Spinal cord (tissue), 10 donors: ENCODE results near the gene OGG1. TPM values are rescaled to one million over a fixed set of nuclear protein-coding genes. Genes with fewer than 3 reads are reported as not detected.

Experiments used
- DNase-seq, 6 donors: peaks; one replicate each; pipeline versions ENCODE4 v3.0.0 to v3.0.0-alpha.2; 2013 to 2015; ENCODE audit warnings: low spot score in 6 of 6, low read depth in 4 of 6
- H3K27ac ChIP-seq: one replicate; pipeline ENCODE4 v1.5.1; 2013; ENCODE audit warnings: low read depth, low read length, control low read depth
- H3K27me3 ChIP-seq: one replicate; pipeline ENCODE4 v1.6.1; 2013; ENCODE audit warnings: low read length; ENCODE audit not compliant: control insufficient read depth, insufficient read depth
- H3K36me3 ChIP-seq: one replicate; pipeline ENCODE4 v1.6.1; 2013; ENCODE audit warnings: low read length; ENCODE audit not compliant: control insufficient read depth, insufficient read depth
- H3K4me1 ChIP-seq: one replicate; pipeline ENCODE4 v1.6.1; 2013; ENCODE audit warnings: low read length; ENCODE audit not compliant: control insufficient read depth, insufficient read depth
- H3K4me3 ChIP-seq: one replicate; pipeline ENCODE4 v1.5.1; 2013; ENCODE audit warnings: low read depth, low read length, control low read depth
- H3K9me3 ChIP-seq: one replicate; pipeline ENCODE4 v1.6.1; 2013; ENCODE audit warnings: low read length; ENCODE audit not compliant: control insufficient read depth, insufficient read depth
- WGBS: methylation state at CpG from one replicate; pipeline ENCODE4 v1.1.5; 2013; ENCODE audit warnings: missing lambda C conversion rate; ENCODE audit not compliant: insufficient coverage; 5-methylcytosine and 5-hydroxymethylcytosine counted together
- polyA plus RNA-seq, 2 donors: library from polyadenylated mRNA; unstranded; fragments of 120-200 nt; gene quantifications; one replicate each; pipeline ENCODE4 v1.2.1, GENCODE V29; 2013; ENCODE audit not compliant: insufficient read length in 2 of 2
- total RNA-seq, 2 donors: library from RNA; depleted of rRNA in 1 of 2; stranded (reverse); fragments of 120-200 nt in 1 of 2; fragments of >200 nt in 1 of 2; gene quantifications; one replicate each; pipeline versions ENCODE4 v1.2.3 to v1.2.4, GENCODE V29; 2013 to 2014
- donor health status: healthy.

OGG1 gene
- total and polyA plus RNA-seq, 4 donors, result 25.8 to 57.8 (median 44.2) TPM

GRCh38 chr3:9754678-9755077 lies 4.9 kb downstream of the OGG1 start:
- DNase-seq, result no peak
- H3K27me3 ChIP-seq, result no peaks in the 10 kb centered on the region
- H3K4me1 ChIP-seq, result peaks cover 21% of the 10 kb centered on the region
- H3K4me3 ChIP-seq, result no peak overlapping the region
- peaks cover 72% of the 10 kb centered on the region for H3K36me3 ChIP-seq
- 89% methylated on average over 8 of the region's 8 CpGs for WGBS
- H3K27ac ChIP-seq, result no peak overlapping the region
- H3K9me3 ChIP-seq, result no peaks in the 10 kb centered on the region

GRCh38 chr3:9757427-9757826 lies 7.7 kb downstream of the OGG1 start:
- DNase-seq, result no peak
- peaks cover 5% of the 10 kb centered on the region for H3K4me1 ChIP-seq
- no peaks in the 10 kb centered on the region for H3K27me3 ChIP-seq
- H3K4me3 ChIP-seq, result no peak overlapping the region
- no peak overlapping the region for H3K27ac ChIP-seq
- H3K36me3 ChIP-seq, result peaks cover 89% of the 10 kb centered on the region
- 92% methylated on average over 13 of the region's 13 CpGs for WGBS
- no peaks in the 10 kb centered on the region for H3K9me3 ChIP-seq

- Histone ChIP-seq H3K27me3 (no peaks in the 10 kb centered on the region), H3K9me3 (no peaks in the 10 kb centered on the region), H3K36me3 (peaks cover 87% of the 10 kb centered on the region), H3K27ac (no peak overlapping the region), H3K4me1 (peaks cover 4% of the 10 kb centered on the region), H3K4me3 (no peak overlapping the region)
- DNase-seq, result no peak
- WGBS, result 90% methylated on average over 7 of the region's 10 CpGs
These were observed 11.2 kb downstream of the OGG1 start for GRCh38 chr3:9760779-9761505.

GRCh38 chr3:9761919-9762318 lies 12.2 kb downstream of the OGG1 start:
- no peaks in the 10 kb centered on the region for H3K9me3 ChIP-seq
- DNase-seq, result no peak
- WGBS, result no CpG with 5 or more reads among the region's 5 CpGs
- H3K4me3 ChIP-seq, result no peak overlapping the region
- peaks cover 79% of the 10 kb centered on the region for H3K36me3 ChIP-seq
- no peak overlapping the region for H3K27ac ChIP-seq
- H3K27me3 ChIP-seq, result no peaks in the 10 kb centered on the region
- H3K4me1 ChIP-seq, result peaks cover 5% of the 10 kb centered on the region

- Histone ChIP-seq H3K4me1 (peaks cover 9% of the 10 kb centered on the region), H3K27ac (no peak overlapping the region), H3K9me3 (no peaks in the 10 kb centered on the region), H3K36me3 (peaks cover 76% of the 10 kb centered on the region), H3K27me3 (no peaks in the 10 kb centered on the region), H3K4me3 (no peak overlapping the region)
- DNase-seq, result no peak
- WGBS, result 89% methylated on average over 8 of the region's 8 CpGs
These were observed 13.1 kb downstream of the OGG1 start for GRCh38 chr3:9762871-9763270.

- peaks cover 38% of the 10 kb centered on the region for H3K4me1 ChIP-seq
- no peaks in the 10 kb centered on the region for H3K9me3 ChIP-seq
- 96% methylated on average over 2 of the region's 4 CpGs for WGBS
- no peak overlapping the region for H3K4me3 ChIP-seq
- no peak overlapping the region for H3K27ac ChIP-seq
- H3K36me3 ChIP-seq, result peaks cover 47% of the 10 kb centered on the region
- peak in 1 of 6 donors; percentile 4 for DNase-seq
- no peaks in the 10 kb centered on the region for H3K27me3 ChIP-seq
These were observed 16.1 kb downstream of the OGG1 start for GRCh38 chr3:9765865-9766264.

- Histone ChIP-seq H3K4me3 (no peak overlapping the region), H3K9me3 (no peaks in the 10 kb centered on the region), H3K27me3 (no peaks in the 10 kb centered on the region), H3K36me3 (peaks cover 33% of the 10 kb centered on the region), H3K27ac (no peak overlapping the region), H3K4me1 (peaks cover 40% of the 10 kb centered on the region)
- WGBS, result 85% methylated on average over 5 of the region's 7 CpGs
- DNase-seq, result no peak
These were observed 17.7 kb downstream of the OGG1 start for GRCh38 chr3:9767418-9767817.

GRCh38 chr3:9768141-9768775 lies 18.5 kb downstream of the OGG1 start:
- Histone ChIP-seq H3K27me3 (no peaks in the 10 kb centered on the region), H3K9me3 (no peaks in the 10 kb centered on the region), H3K27ac (no peak overlapping the region), H3K4me1 (peaks cover 40% of the 10 kb centered on the region), H3K36me3 (peaks cover 24% of the 10 kb centered on the region), H3K4me3 (no peak overlapping the region)
- WGBS, result 56% methylated on average over 5 of the region's 6 CpGs
- DNase-seq, result peak in 1 of 6 donors; percentile 8

GRCh38 chr3:9769012-9769411 lies 19.3 kb downstream of the OGG1 start:
- H3K4me1 ChIP-seq, result peaks cover 40% of the 10 kb centered on the region
- H3K27ac ChIP-seq, result peak overlapping the region; percentile 65
- H3K4me3 ChIP-seq, result peak overlapping the region; percentile 48
- H3K27me3 ChIP-seq, result no peaks in the 10 kb centered on the region
- peak in 1 of 6 donors; percentile 19 for DNase-seq
- WGBS, result 62% methylated on average over 5 of the region's 5 CpGs
- H3K9me3 ChIP-seq, result no peaks in the 10 kb centered on the region
- peaks cover 21% of the 10 kb centered on the region for H3K36me3 ChIP-seq
